CD4-positive, alpha-beta T cell treated with Interleukin-6 for 4 hours (primary cell): ENCODE data around the gene ZNF177.
"Not testable (repeated sequence)": the region's sequence is repeated elsewhere in the genome, so short reads cannot be mapped to it uniquely, and the experiment has no call there.

Experiments
- DNase-seq: peaks from one replicate; pipeline ENCODE4 v3.0.0-alpha.2; 2020; ENCODE audit warnings: mixed read lengths

Gene ZNF177

DNA sequence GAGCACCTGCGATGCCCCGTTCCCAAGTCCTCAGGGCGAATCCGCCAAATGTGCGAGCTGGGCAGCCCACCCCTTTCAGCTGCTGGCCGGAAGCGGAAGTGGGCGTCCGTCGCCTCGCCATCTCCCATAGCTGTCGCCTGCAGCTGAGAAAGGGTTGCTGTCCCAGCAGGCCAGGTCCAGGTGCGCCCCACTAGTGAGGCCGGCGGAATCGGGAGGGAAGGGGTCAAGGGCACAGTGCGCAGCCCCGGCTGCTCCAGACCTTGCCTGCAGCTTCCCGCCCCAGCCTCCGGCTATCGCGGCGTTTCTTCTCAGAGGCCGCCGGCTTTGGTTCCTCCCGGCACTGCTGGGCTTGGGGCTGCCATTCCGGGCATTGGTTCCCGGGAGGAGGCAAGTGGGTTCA lies at the start of gene ZNF177:
Gene ZNF177, plus strand, starts transcription at position 109 of the 400 bp plus-strand sequence. CDS start 15,299 bp downstream, outside the sequence.
- DNase-seq, result no peak

DNA sequence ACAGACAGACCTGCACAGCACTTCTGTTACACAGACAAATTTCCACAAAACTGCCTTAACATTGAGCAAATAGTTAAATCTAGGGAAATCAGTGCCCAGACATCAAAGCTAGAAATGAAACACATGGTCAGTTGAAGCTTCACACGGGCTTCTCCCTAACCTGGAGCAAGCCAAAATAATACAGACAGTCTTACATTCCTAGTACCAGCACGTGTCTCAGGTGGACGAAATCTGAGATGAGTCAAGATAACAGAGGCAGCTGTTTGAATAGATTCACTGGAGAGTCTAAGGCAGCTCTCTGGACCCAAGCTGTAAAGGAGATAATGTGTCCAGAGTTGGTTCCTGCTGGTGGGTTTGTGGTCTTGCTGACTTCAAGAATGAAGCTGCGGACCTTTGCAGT lies 49.1 kb upstream of the ZNF177 start:
- DNase-seq, result no peak

DNA sequence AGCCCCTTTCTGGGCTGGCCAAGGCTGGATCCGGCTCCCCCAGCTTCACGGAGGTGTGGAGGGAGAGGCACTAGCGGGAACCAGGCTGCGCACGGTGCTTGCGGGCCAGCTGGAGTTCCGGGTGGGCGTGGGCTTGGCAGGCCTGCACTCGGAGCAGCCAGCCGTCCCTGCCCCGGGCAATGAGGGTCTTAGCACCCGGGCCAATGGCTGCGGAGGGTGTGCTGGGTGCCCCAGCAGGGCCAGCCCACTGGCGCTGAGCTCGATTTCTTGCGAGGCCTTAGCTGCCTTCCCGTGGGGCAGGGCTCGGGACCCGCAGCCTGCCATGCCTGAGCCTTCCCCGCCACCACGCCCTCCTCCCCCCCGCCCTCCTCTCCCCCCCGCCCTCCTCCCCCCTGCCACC lies 41.5 kb upstream of the ZNF177 start:
- DNase-seq, result no peak

DNA sequence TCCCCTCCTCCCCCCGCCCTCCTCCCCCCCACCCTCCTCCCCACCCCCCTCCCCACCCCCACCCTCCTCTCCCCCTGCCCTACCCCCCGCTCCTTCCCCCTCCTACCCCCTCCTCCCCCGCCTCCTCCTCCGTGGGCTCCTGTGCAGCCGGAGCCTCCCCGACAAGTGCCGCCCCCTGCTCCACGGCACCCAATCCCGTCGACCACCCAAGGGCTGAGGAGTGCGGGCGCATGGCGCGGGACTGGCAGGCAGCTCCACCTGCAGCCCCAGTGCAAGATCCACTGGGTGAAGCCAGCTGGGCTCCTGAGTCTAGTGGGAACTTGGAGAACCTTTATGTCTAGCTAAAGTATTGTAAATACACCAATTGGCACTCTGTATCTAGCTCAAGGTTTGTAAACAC lies 41.1 kb upstream of the ZNF177 start:
- not testable (repeated sequence) for DNase-seq

DNA sequence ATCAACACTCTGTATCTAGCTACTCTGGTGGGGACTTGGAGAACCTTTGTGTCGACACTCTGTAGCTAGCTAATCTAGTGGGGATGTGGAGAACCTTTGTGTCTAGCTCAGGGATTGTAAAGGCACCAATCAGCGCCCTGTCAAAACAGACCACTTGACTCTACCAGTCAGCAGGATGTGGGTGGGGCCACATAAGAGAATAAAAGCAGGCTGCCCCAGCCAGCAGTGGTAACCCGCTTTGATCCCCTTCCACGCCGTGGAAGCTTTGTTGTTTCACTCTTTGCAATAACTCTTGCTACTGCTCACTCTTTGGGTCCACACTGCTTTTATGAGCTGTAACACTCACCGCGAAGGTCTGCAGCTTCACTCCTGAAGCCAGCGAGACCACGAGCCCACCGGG lies 40.6 kb upstream of the ZNF177 start:
- not testable (repeated sequence) for DNase-seq

DNA sequence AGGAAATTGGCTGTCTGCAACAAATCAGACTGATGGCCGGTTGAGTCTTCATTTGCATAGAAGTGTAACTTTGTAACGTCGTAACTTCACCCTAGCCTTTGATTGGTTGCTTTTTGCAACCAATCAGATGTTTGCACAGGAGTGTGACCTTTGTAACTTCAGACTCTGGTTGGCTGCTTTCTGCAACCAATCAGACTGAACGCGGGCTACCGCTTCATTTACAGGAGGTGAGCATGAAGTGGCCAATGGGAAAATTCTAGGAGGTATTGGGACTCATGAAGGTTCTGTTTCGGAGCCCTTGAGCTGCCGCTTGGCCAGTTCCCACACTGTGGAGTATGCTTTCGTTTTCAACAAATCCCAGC lies 39.3 kb upstream of the ZNF177 start:
- DNase-seq, result no peak

DNA sequence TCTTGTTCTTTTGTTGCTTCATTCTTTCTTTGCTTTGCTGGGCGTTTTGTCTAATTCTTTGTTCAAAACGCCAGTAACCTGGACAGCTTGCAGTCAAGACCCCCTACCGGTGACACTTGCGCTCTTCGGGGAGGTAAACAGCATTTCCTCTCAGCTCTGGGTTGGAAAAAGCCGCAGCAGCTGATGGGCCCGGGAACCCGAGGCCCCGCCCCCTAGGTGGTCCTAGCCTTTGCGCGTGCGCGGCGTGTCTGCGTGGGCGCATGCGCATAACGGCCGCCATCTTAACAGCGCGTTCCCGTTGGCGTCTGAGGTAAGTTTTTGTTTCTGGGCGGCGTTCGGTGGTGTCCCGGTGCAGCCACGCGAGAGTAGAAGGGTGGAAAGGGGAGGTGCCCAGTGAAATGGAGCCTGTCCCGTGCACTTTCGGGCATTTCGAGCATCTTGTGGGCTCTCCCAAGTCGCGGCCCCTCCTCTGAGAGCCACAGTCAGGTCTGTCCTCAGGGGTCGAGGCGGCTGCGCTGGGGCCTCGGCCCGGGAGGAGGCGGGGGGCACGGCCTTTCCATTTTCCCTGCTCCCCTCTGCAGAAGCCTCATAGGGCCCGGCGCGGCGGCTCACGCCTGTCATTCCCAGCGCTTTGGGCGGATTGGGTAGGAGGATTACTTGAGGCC lies 38.8 kb upstream of the ZNF177 start, which contains the start of gene ZNF559:
Gene ZNF559, plus strand, starts transcription at position 261 of the 665 bp plus-strand sequence. CDS start 14,371 bp downstream, outside the sequence.
- peak; percentile 96 for DNase-seq

DNA sequence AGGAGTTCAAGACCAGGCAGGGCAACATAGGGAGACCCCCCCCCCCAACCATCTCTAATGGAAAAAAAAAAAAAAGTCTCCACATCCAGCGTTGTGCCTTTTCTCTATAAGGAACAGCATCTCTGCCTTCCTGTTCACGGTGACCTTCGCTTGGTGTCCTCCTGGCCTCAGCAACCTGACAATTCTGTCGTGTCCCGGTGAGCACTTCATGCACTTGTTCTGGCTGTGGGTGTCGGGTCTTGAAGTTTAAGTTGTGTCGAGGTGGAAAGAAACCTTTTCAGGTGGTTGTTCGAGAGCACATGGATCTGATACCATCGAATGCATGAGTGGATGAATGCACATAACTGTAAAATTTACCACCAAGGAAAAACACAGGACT lies 38.2 kb upstream of the ZNF177 start:
- DNase-seq, result no peak

DNA sequence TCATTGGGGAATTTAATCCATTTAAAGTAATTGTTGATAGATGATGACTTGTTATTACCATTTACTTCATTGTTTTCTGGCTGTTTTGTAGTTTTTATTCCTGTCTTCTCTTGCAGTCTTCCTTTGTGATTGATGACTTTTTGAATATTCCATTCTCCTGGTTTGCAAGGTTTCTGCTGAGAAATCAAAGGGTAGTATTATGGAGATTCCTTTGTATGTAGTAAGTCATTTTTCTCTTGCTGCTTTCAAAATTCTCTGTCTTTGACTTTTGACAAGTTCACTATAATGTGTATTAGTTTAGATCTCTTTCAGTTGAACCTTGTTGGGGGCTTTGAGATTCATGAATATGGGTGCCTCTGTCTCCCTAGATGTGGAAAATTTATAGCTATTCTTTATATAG lies 32.8 kb upstream of the ZNF177 start:
- no peak for DNase-seq

DNA sequence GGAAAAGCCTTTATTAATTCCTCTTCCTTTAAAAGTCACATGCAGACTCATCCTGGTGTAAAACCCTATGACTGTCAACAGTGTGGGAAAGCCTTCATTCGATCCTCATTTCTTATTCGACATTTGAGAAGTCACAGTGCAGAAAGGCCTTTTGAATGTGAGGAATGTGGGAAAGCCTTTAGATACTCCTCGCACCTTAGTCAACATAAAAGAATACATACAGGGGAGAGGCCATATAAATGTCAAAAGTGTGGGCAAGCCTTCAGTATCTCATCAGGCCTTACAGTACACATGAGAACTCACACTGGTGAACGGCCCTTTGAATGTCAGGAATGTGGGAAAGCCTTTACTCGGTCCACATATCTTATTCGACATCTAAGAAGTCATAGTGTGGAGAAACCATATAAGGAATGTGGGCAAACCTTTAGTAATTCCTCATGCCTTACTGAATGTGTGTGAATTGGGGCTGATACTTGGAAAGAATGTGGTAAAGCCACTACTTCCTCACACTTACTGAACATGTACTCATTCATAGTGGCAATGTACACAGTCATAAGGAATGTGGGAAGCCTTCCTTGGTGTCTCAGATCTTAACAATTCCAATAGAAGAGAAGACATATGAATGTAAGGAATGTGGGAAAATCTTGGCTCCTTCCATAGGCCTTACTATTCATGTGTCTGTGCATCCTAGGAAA lies 20.1 kb upstream of the ZNF177 start:
- no peak for DNase-seq

DNA sequence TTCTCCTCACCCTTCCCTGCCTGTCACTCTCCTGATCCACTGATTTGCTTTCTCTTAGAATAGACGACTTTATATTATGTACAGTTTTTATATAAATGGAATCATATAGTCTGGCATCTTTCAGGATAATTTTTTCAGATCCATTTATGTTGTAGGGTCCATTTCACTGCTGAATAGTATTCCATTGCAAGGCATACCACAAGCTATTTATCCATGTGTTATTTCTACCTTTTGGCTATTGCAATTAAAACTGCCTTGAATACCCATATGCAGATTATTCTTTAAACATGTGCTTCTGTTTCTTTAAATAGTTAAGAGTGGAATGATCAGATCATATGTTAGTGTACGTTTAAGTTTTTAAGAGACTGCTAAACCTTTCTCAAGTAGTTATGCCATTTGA lies 17.8 kb upstream of the ZNF177 start:
- no peak for DNase-seq

DNA sequence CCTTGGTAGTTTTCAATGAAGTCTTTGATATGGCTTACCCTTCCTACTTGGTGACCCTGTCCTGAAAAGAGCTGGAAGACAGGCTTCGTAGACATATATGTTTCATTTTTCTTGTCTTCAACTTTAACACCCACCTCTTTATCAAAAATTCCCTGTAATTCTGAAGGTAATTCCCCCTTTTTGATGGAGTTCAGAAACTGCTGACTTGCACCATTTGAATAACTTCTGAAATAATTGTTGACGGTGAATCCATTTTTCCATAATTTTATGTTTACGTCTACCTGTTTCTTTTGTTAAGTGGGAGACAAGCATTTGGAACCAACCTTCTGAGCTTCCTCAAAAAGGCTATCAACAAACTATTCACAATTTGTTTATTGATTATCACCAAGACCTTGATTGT lies 14.6 kb upstream of the ZNF177 start:
- no peak for DNase-seq

DNA sequence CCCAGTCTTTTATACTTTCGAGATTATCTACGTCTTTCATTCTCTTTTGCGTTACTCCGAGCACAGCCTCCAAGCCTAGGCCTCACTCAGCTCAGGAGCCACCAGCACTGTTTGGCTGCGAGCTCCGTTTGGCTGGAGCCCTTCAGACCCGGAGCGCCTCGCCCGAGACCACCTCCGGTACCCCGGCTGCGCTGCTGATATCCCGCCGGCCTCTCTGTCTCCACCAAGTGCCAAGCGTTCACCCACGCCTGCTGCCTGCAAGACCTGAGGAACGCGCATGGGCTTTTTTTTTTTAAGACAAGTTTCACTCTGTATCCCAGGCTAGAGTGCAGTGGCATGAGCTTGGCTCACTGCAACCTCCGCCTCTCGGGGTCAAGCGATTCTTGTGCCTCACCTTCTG lies 14.1 kb upstream of the ZNF177 start:
- no peak for DNase-seq

DNA sequence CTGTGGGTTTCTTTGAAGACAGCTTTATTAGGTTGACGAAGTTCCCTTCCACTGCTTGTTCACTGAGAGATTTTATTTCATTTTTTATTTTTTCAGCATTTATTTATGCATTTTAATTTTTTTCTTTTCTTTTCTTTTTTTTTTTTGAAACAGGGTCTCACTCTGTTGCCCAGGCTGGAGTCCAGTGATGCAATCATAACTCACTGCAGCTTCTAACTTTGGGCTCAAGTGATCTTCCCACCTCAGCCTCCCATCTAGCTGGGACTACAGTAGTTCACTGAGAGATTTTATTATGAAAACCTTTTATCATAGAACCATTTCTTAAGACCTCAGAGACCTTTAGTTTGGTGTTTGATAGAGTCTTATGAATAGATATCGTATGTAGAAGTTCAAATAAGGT lies 10.3 kb upstream of the ZNF177 start:
- DNase-seq, result no peak

DNA sequence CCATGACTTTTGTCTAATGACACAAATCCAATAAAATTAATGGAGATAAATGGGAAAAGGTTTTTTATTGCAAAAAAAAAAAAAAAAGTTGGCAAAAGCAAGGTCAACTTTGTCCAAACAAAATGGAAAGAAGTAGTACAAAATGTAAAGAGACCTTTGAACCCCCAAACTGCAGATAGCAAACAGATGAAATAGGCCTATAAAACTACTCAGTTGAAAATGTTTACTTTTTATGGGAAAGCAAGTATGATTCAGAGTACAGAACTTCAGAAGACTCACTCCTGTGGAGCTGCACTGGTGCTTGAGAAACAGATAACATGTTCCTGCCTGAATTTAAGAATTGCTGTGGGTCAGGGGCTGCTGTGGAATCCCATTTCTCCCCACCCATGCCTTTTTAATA lies 9.8 kb upstream of the ZNF177 start:
- no peak for DNase-seq

DNA sequence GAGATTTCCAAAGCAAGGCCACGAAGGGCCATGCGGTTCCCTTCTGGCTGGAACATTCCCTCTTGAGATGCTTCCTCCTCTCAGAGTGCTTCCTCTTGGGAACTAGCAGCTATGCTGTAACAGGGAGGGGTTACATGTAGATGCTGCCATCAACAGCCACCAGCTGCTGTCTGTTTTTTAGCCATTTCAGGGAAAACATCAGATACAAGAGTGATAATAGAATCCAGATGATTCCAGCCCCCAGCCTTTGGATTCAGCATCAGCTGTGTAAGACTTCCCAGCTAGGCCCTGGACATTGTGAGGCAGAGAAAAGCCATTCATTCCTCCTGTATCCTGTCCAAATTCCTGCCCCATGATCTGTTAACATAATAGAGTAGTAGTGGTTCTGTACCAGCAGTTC lies 8.2 kb upstream of the ZNF177 start:
- no peak for DNase-seq

DNA sequence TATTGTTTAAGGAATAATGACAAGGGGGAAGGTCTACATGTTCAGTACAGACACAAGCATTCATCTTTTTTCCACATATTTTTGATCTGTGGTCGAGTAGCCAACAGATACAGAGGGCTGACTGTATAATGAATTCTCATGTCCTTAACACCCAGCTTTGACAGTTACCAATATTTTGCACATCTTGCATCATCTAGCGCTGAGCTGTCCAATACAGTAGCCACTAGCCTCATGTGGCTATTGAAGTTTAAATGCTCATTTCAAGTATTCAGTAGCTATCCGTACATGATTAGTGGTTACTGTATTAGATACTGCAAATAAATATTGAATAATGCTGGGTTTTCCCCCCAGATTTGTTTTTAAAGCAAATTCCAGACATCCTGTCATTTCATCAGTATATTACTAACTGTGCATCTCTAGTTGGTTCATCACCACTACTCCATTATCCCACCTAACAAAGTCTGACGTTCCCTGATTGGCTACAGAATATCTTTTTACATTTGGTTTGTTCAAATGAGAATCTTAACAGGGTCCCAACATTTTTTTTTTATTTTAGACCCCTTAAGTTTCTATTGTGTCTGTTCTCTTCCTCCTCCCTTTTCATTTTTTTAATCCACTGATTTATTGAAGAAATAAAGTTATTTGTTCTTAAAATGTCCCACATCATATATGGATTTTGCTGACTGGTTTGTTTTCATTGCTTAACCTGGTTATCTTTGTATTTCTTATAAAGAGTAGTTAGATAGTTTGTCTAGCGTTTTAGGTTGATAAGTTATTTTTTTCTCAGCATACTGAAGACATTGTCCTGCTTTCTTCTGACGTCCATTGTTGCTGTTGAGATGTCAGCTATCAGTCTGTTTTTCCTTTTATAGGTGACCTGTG lies 8.2 kb downstream of the ZNF177 start:
- DNase-seq, result no peak

DNA sequence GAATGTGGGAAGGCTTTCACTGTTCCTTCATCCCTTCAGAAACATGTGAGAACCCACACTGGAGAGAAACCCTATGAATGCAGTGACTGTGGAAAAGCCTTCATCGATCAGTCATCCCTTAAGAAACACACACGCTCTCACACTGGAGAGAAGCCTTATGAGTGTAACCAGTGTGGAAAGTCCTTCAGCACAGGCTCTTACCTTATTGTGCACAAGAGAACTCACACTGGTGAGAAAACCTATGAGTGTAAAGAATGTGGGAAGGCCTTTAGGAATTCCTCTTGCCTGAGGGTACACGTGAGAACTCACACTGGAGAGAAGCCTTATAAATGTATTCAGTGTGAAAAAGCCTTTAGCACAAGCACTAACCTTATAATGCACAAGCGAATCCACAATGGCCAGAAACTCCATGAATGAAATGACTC lies 18.6 kb downstream of the ZNF177 start:
- DNase-seq, result no peak

DNA sequence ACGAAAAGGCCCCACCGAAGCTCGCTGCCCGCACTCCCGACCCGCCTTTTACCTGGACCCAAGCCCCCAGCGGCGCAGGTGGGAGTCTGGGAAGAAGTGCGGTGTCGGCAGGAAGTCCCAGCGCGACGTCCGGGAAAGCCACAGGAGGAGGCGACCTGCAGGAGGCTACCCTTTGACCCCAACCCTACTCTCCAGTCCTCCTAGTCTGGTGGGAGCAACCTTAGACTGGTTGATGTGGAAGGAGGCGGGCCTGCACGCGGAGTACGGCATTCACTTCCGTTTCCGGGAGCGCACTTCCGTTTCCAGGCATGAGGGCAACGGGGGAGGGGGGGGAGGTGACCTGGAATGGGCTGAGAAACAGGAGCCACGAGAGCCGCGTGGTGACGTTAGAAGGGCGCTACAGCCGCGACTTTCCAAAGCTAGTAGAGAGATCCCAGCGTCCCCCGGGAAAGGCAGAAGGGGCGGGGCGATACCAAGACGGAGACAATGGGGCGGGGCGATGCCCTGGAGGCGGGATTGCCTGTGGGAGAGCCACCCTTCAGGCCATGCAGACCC lies 44.1 kb downstream of the ZNF177 start:
- DNase-seq, result peak; percentile 57

DNA sequence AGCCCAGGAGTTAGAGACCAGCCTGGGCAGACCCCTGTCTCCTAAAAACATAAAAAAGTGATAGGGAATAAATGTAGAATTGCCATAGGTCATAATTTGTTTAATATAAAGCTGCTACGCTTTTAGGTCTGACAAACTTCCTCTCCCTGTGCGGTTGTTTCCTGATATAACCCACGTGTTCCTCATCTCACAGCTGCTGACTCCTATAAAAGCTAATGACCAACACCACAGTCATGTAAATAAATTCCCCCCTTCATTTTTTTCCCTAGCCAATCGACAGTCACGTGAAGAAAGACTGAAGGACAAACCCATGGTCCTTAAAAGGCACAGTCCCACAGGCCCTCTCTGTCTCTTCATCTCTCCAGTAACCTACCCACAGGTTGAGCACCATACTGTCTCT lies 45.0 kb downstream of the ZNF177 start:
- DNase-seq, result no peak

DNA sequence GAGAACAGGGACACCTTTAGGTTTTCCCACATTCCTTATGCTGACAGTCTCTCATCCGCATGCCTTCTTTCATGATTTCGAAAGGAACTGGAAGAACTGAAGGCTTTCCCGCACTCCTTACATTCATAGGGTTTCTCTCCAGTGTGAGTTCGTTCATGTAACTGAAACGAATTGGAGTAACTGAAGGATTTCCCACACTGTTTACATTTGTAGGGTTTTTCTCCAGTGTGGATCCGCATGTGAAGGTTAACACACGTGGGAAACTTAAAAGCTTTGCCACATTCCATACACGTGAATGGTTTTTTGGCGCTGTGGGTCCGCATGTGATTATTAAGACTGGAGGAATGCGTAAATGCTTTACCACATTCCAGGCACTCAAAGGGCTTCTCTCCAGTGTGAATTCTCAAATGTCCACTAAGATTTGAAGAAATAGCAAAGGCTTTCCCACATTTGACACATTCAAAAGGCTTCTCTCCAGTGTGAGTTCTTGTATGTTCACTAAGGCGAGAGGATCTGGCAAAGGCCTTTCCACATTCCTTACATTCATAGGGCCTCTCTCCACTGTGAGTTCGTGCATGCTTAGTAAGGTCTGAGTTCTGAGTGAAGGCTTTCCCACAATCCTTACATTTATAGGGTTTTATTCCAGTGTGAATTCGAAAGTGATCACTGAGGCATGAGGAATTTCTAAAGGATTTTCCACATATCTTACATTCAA lies 50.6 kb downstream of the ZNF177 start:
- DNase-seq, result no peak

DNA sequence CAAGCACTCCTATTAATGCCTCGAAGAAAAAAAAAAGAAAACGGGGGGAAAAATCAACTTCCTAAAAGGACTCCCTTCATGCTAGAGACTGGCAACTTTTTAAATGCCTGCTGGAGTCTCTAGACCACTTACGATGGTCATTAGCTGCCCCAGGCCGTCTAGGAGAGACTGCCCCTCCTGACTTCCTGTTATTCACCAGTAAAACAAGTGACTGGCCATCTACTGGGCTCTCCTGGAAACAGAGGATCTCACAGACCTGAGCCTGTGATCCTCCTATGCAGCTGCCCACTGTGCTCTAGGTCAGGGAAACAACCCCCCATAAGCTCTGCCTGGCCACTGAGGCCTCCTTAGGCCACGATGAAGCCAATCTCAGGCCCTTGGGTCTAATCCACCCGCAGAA lies 65.1 kb downstream of the ZNF177 start:
- DNase-seq, result no peak

DNA sequence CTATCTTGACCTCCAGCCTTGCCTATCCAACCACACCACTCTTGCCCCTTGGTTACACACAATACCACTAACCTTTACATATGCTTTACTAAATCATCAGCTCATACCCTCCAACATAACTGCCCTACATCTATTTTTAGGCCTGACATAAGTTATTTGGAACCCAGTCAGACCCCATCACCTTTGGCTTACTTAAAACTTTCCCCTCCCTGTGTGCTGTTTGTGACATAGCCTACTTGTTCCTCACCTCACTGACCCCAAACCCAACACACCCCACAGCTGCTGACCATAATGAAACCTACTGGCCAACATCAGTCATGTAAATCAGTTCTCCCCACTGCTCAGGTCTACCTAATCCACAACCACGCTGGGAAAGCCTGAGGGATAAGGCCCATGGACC lies 67.6 kb downstream of the ZNF177 start:
- DNase-seq, result no peak
